CD4-positive, CD25-positive, alpha-beta regulatory T cell (primary cell): ENCODE data around the gene CLIP4. TPM values are rescaled to one million over a fixed set of nuclear protein-coding genes. Genes with fewer than 3 reads are reported as not detected.

Experiments
- ATAC-seq, 2 donors: fragments of 150-1000 bp; cut with Tn5 transposase; one replicate each; pipeline ENCODE4 v1.10.0; 2021; ENCODE audit warnings: low read depth in 2 of 2, moderate number of reproducible peaks in 2 of 2, moderate library complexity in 1 of 2
- DNase-seq, 3 donors: peaks; one replicate each; pipeline versions ENCODE4 v3.0.0 to v3.0.0-alpha.2; 2012 to 2022; ENCODE audit warnings: mixed read lengths in 1 of 3
- H3K27ac ChIP-seq: one replicate; pipeline ENCODE4 v1.7.0; 2013; ENCODE audit warnings: mild to moderate bottlenecking, low read length; ENCODE audit not compliant: insufficient read depth, poor library complexity, severe bottlenecking
- H3K27me3 ChIP-seq: one replicate; pipeline ENCODE4 v1.7.0; 2013; ENCODE audit warnings: low read length; ENCODE audit not compliant: control insufficient read depth, insufficient read depth
- H3K36me3 ChIP-seq: one replicate; pipeline ENCODE4 v1.7.0; 2013; ENCODE audit warnings: mild to moderate bottlenecking, low read length, moderate library complexity; ENCODE audit not compliant: control insufficient read depth, insufficient read depth
- H3K4me1 ChIP-seq: 2 replicates; pipeline ENCODE4 v1.7.0; 2013; ENCODE audit warnings: mild to moderate bottlenecking, low read length; ENCODE audit not compliant: insufficient read depth, control insufficient read depth, poor library complexity, severe bottlenecking
- H3K4me3 ChIP-seq: one replicate; pipeline ENCODE4 v1.7.0; 2013; ENCODE audit warnings: low read depth, mild to moderate bottlenecking, low read length, moderate library complexity
- H3K9me3 ChIP-seq, 2 experiments: 1 replicate in 1 of 2; 2 replicates in 1 of 2; pipeline ENCODE4 v1.7.0; 2013; ENCODE audit warnings: low read length in 2 of 2, mild to moderate bottlenecking in 1 of 2, moderate library complexity in 1 of 2; ENCODE audit not compliant: control insufficient read depth in 2 of 2
- H3K27ac Mint-ChIP-seq, 3 donors: one replicate each; pipeline ENCODE4 v1.8.0; 2020 to 2022; ENCODE audit warnings: mild to moderate bottlenecking in 3 of 3, mixed read lengths in 3 of 3, moderate library complexity in 2 of 3
- H3K27me3 Mint-ChIP-seq: one replicate; pipeline ENCODE4 v1.8.0; 2022; ENCODE audit warnings: mild to moderate bottlenecking, mixed read lengths
- H3K36me3 Mint-ChIP-seq: one replicate; pipeline ENCODE4 v1.8.0; 2020; ENCODE audit warnings: mixed read lengths
- H3K4me1 Mint-ChIP-seq, 4 donors: one replicate each; pipeline ENCODE4 v1.8.0; 2020 to 2022; ENCODE audit warnings: mixed read lengths in 4 of 4, mild to moderate bottlenecking in 1 of 4
- H3K4me3 Mint-ChIP-seq, 4 donors: one replicate each; pipeline ENCODE4 v1.8.0; 2020 to 2022; ENCODE audit warnings: mild to moderate bottlenecking in 4 of 4, mixed read lengths in 4 of 4, moderate library complexity in 3 of 4
- H3K9me3 Mint-ChIP-seq, 7 donors: one replicate each; pipeline ENCODE4 v1.8.0; 2020 to 2022; ENCODE audit warnings: mixed read lengths in 7 of 7, mild to moderate bottlenecking in 3 of 7, moderate library complexity in 2 of 7
- polyA plus RNA-seq, 4 donors: library from polyadenylated mRNA; unstranded; fragments of 300-500 nt; fragmentation: Illumina TruSeq; gene quantifications; one replicate each; pipeline ENCODE4 v1.2.3, GENCODE V29; 2021
- total RNA-seq: library from RNA; stranded (reverse); gene quantifications from one replicate; pipeline ENCODE4 v1.2.3, GENCODE V29; 2022

Gene CLIP4
- total and polyA plus RNA-seq, 5 donors from 2014 or later: 13.5 to 37.7 (median 17.3) TPM

GRCh38 chr2:29220506-29221270, 105.5 kb downstream of the CLIP4 start:
- H3K27me3 ChIP-seq: no peaks in the 10 kb centered on the region
- Mint-ChIP-seq H3K27me3 (peaks cover 2% of the 10 kb centered on the region), H3K9me3 (no peaks in the 10 kb centered on the region), H3K4me1 (peaks cover 0 to 2% (median 0%) of the 10 kb centered on the region in 4 donors), H3K4me3 (no peak overlapping the region), H3K36me3 (no peaks in the 10 kb centered on the region), H3K27ac (no peak overlapping the region)
- no peak for ATAC-seq
- H3K36me3 ChIP-seq: no peaks in the 10 kb centered on the region
- H3K4me3 ChIP-seq: no peak overlapping the region
- H3K4me1 ChIP-seq: no peaks in the 10 kb centered on the region
- H3K9me3 ChIP-seq: no peaks in the 10 kb centered on the region
- H3K27ac ChIP-seq: no peak overlapping the region
- no peak for DNase-seq

DNA sequence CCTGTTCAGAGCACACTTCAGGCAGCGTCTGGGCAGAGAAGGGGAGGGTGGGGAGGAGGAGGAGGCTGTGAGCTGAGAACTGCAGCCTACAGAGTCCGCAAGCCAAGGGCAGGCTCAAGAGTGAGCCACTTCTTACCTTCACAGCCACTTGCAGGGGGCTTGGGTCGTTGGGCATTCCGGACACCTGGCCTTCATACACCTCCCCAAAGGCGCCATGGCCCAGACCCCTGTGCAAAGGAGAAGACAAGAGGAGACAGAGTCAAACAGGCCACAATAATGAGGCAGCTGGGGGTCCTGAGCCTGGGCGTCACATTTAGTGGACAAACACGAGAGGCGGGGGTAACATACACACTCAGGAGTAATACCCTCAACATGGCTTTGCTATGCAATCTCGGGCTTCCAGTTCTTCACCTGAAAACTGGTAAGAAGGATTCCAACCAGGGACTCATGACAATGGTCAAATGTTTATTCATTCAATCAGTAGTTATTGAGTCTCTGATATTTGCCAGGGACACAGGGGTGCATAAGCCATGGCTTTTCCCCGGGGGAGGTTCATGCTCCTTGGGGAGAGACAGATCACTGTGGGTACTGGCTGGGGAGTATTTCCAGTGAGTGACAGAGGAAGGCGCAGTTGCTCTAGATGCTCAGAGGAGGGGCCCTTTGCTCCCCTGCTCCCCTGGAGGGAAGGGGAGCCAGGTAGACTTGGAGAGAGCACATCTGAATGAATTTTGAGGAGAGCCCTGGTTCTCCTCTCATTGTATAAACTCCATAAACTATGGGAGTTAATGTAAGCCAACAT, 107.4 kb downstream of the CLIP4 start:
- Histone ChIP-seq H3K4me3 (no peak overlapping the region), H3K27me3 (no peaks in the 10 kb centered on the region), H3K4me1 (no peaks in the 10 kb centered on the region), H3K9me3 (no peaks in the 10 kb centered on the region), H3K36me3 (no peaks in the 10 kb centered on the region), H3K27ac (no peak overlapping the region)
- Mint-ChIP-seq H3K4me1 (peaks cover 0 to 2% (median 0%) of the 10 kb centered on the region in 4 donors), H3K4me3 (no peak overlapping the region), H3K36me3 (no peaks in the 10 kb centered on the region), H3K9me3 (no peaks in the 10 kb centered on the region), H3K27me3 (peaks cover 7% of the 10 kb centered on the region), H3K27ac (peak overlapping the region in 1 of 3 donors; percentile 12)
- DNase-seq (no peak), ATAC-seq (no peak)

DNA sequence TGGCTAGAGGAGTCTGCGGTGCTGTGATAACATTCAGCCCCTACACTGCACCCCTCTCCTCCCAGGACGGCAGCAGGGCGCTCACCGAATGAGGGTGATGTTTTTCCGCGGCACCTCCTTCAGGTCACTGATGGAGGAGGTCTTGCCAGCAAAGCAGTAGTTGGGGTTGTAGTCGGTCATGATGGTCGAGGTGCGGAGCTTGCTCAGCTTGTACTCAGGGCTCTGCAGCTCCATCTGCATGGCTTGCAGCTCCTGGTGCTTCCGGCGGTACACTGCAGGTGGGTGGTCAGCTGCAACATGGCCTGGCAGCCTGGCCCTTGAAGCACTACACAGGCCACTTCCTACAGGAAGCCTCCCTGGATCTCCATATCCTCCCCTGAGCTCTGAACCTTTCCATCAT, 108.0 kb downstream of the CLIP4 start:
- Histone ChIP-seq H3K36me3 (no peaks in the 10 kb centered on the region), H3K4me3 (no peak overlapping the region), H3K27ac (no peak overlapping the region), H3K4me1 (no peaks in the 10 kb centered on the region), H3K9me3 (no peaks in the 10 kb centered on the region), H3K27me3 (no peaks in the 10 kb centered on the region)
- ATAC-seq (no peak), DNase-seq (no peak)
- Mint-ChIP-seq H3K9me3 (no peaks in the 10 kb centered on the region), H3K4me1 (peaks cover 0 to 2% (median 0%) of the 10 kb centered on the region in 4 donors), H3K4me3 (no peak overlapping the region), H3K36me3 (no peaks in the 10 kb centered on the region), H3K27ac (no peak overlapping the region), H3K27me3 (peaks cover 7% of the 10 kb centered on the region)

GRCh38 chr2:29223851-29224692, 108.9 kb downstream of the CLIP4 start:
- no peak for ATAC-seq

GRCh38 chr2:29224693-29225551, 109.7 kb downstream of the CLIP4 start:
- Histone ChIP-seq H3K27me3 (no peaks in the 10 kb centered on the region), H3K27ac (no peak overlapping the region), H3K4me1 (no peaks in the 10 kb centered on the region), H3K36me3 (no peaks in the 10 kb centered on the region), H3K4me3 (no peak overlapping the region), H3K9me3 (no peaks in the 10 kb centered on the region)
- peaks cover 7% of the 10 kb centered on the region for H3K27me3 Mint-ChIP-seq
- H3K4me1 Mint-ChIP-seq: peaks cover 0 to 2% (median 0%) of the 10 kb centered on the region in 4 donors
- H3K9me3 Mint-ChIP-seq: no peaks in the 10 kb centered on the region
- DNase-seq (no peak), ATAC-seq (no peak)
- no peak overlapping the region for H3K4me3 Mint-ChIP-seq
- no peaks in the 10 kb centered on the region for H3K36me3 Mint-ChIP-seq
- H3K27ac Mint-ChIP-seq: no peak overlapping the region

More at GRCh38 chr2:29223851-29224692, 108.9 kb downstream of the CLIP4 start:
- Histone ChIP-seq H3K4me1 (no peaks in the 10 kb centered on the region), H3K27me3 (no peaks in the 10 kb centered on the region), H3K9me3 (no peaks in the 10 kb centered on the region), H3K36me3 (no peaks in the 10 kb centered on the region), H3K27ac (no peak overlapping the region), H3K4me3 (no peak overlapping the region)
- Mint-ChIP-seq H3K27ac (no peak overlapping the region), H3K9me3 (no peaks in the 10 kb centered on the region), H3K4me3 (no peak overlapping the region), H3K27me3 (peaks cover 7% of the 10 kb centered on the region), H3K4me1 (peaks cover 0 to 2% (median 0%) of the 10 kb centered on the region in 4 donors), H3K36me3 (no peaks in the 10 kb centered on the region)
- DNase-seq: no peak

DNA sequence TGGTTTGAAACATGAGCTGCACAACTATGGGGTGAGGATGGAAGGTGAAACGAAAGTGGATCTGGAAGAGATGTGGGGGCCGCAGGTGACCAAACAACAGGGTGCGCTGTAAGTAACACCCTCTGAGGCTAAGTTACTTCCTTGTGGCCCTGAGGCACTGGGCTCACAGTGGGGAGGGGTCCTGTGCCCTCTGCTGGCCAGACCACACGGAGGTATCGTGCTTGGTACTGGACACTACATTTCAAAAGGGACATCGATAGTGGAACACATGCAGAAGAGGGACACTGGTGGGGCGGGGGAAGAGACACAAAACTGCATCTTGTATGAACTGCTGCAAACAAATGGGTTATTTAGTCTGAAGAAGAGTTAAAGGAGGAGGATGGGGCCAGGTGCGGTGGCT, 110.6 kb downstream of the CLIP4 start:
- Histone ChIP-seq H3K9me3 (no peaks in the 10 kb centered on the region), H3K4me1 (no peaks in the 10 kb centered on the region), H3K27ac (no peak overlapping the region), H3K36me3 (no peaks in the 10 kb centered on the region), H3K27me3 (no peaks in the 10 kb centered on the region), H3K4me3 (no peak overlapping the region)
- Mint-ChIP-seq H3K4me3 (no peak overlapping the region), H3K27me3 (peaks cover 7% of the 10 kb centered on the region), H3K36me3 (no peaks in the 10 kb centered on the region), H3K27ac (no peak overlapping the region), H3K9me3 (no peaks in the 10 kb centered on the region), H3K4me1 (peaks cover 0 to 2% (median 0%) of the 10 kb centered on the region in 4 donors)
- DNase-seq (no peak), ATAC-seq (no peak)

- DNase-seq: no peak
- no peaks in the 10 kb centered on the region for H3K9me3 ChIP-seq
- peaks cover 0 to 2% (median 0%) of the 10 kb centered on the region in 4 donors for H3K4me1 Mint-ChIP-seq
- no peak overlapping the region for H3K27ac ChIP-seq
- peaks cover 7% of the 10 kb centered on the region for H3K27me3 Mint-ChIP-seq
- H3K27me3 ChIP-seq: no peaks in the 10 kb centered on the region
- H3K27ac Mint-ChIP-seq: no peak overlapping the region
- H3K36me3 Mint-ChIP-seq: no peaks in the 10 kb centered on the region
- no peaks in the 10 kb centered on the region for H3K36me3 ChIP-seq
- H3K4me1 ChIP-seq: no peaks in the 10 kb centered on the region
- ATAC-seq: no peak
- H3K4me3 ChIP-seq: no peak overlapping the region
- no peaks in the 10 kb centered on the region for H3K9me3 Mint-ChIP-seq
- no peak overlapping the region for H3K4me3 Mint-ChIP-seq
Measured at GRCh38 chr2:29226375-29226774, 111.2 kb downstream of the CLIP4 start.
